ENCODE measurements around the gene COL28A1.

DNA sequence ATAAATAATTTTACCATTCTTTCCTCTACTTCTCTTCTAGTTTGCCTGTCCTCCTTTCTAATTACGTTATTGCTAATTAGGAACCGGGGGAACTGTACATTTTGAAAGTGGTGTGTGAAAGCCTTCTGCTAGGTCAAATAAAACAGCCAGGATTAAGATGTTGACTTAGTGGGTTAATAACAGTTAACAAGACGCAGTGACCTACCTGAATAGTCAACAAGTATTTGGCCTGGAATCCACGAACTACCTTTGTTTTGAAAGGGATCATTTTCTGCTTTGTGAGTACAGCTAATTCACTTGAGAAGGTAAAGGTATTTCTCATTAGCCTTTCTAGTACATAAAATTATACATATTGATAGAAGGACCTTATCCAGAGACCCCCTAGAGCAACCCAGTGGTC is 139.9 kb downstream of the COL28A1 start:
- TF ChIP-seq CTCF (conservative IDR thresholded peaks at IDR 0.05) (no peak), EZH2 (IDR thresholded peaks at IDR 0.05; ENCODE audit: low read depth) (no peak)
